Transverse colon (tissue), 4 donors: Measurements from ENCODE around the gene PLEKHA7.

ENCODE experiments used
- CTCF ChIP-seq, 5 experiments: fragments of 200-600 bp in 3 of 5; fragments of 450-650 bp in 2 of 5; sonication (generic) in 3 of 5; IDR thresholded peaks; 1 replicate in 2 of 5; 2 replicates in 3 of 5; pipeline ENCODE4 v1.5.1; 2016 to 2017; ENCODE audit warnings: antibody characterized with exemption in 5 of 5, inconsistent platforms in 3 of 5, mild to moderate bottlenecking in 2 of 5, moderate library complexity in 1 of 5
- EP300 ChIP-seq: sonication (generic); formaldehyde crosslinking; IDR thresholded peaks from one replicate; pipeline ENCODE4 v1.6.1; 2017; ENCODE audit warnings: antibody characterized with exemption, low read depth
- POLR2A ChIP-seq: fragments of 450-650 bp; IDR thresholded peaks from one replicate; pipeline ENCODE4 v1.6.1; 2016; ENCODE audit warnings: antibody characterized with exemption, mild to moderate bottlenecking, moderate library complexity
- POLR2AphosphoS5 ChIP-seq, 3 donors: sonication (generic); formaldehyde crosslinking; IDR thresholded peaks; one replicate each; pipeline ENCODE4 v1.6.1; 2016; ENCODE audit warnings: antibody characterized with exemption in 3 of 3

GRCh38 chr11:16862726-16863125 lies 151.5 kb downstream of the PLEKHA7 start:
- TF ChIP-seq CTCF (IDR thresholded peaks at IDR 0.05) (no peak), POLR2A (no peak), POLR2AphosphoS5 (IDR thresholded peaks at IDR 0.05) (no peak), EP300 (no peak)
